Neural progenitor cell (in vitro differentiated cells): Measurements from ENCODE around the gene ZFAND3.

Experiments used
- EZH2phosphoT487 ChIP-seq: fragments of 200-600 bp; sonication (generic); IDR thresholded peaks from 2 replicates; pipeline ENCODE4 v1.6.1; 2017; ENCODE audit warnings: antibody characterized with exemption
- TF ChIP-seq, protein P1 (sequence below): fragments of 200-600 bp; sonication (generic); IDR thresholded peaks from 2 replicates; pipeline ENCODE4 v1.5.1; 2017; ENCODE audit warnings: antibody characterized with exemption, mild to moderate bottlenecking

GRCh38 chr6:38091613-38092012, 272.1 kb downstream of the ZFAND3 start:
- TF ChIP-seq, protein P1, sequence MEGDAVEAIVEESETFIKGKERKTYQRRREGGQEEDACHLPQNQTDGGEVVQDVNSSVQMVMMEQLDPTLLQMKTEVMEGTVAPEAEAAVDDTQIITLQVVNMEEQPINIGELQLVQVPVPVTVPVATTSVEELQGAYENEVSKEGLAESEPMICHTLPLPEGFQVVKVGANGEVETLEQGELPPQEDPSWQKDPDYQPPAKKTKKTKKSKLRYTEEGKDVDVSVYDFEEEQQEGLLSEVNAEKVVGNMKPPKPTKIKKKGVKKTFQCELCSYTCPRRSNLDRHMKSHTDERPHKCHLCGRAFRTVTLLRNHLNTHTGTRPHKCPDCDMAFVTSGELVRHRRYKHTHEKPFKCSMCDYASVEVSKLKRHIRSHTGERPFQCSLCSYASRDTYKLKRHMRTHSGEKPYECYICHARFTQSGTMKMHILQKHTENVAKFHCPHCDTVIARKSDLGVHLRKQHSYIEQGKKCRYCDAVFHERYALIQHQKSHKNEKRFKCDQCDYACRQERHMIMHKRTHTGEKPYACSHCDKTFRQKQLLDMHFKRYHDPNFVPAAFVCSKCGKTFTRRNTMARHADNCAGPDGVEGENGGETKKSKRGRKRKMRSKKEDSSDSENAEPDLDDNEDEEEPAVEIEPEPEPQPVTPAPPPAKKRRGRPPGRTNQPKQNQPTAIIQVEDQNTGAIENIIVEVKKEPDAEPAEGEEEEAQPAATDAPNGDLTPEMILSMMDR = no peak
- no peak for TF ChIP-seq EZH2phosphoT487
